H9 (cell line): Measurements from ENCODE around the gene ALDH3A2. TPM values are rescaled to one million over a fixed set of nuclear protein-coding genes. Genes with fewer than 3 reads are reported as not detected.

ENCODE experiments used
- DNase-seq: peaks from one replicate; pipeline ENCODE4 v3.0.0-alpha.2; 2017
- H2AFZ ChIP-seq: one replicate; pipeline ENCODE4 v1.6.1; 2013; ENCODE audit warnings: mild to moderate bottlenecking, low read length, control low read depth, moderate library complexity
- H2AK5ac ChIP-seq: 2 replicates; pipeline ENCODE4 v1.6.1; 2013; ENCODE audit warnings: low read length, control low read depth, mixed read lengths; ENCODE audit not compliant: insufficient read length
- H2BK120ac ChIP-seq: one replicate; pipeline ENCODE4 v1.6.1; 2013; ENCODE audit warnings: low read depth, mild to moderate bottlenecking, low read length, control low read depth, inconsistent platforms; ENCODE audit not compliant: poor library complexity, severe bottlenecking
- H2BK12ac ChIP-seq: 2 replicates; pipeline ENCODE4 v1.6.1; 2013; ENCODE audit warnings: low read length, control low read depth, mixed read lengths, low read depth; ENCODE audit not compliant: insufficient read length
- H2BK15ac ChIP-seq: 2 replicates; pipeline ENCODE4 v1.6.1; 2013; ENCODE audit warnings: low read depth, low read length, control low read depth
- H2BK20ac ChIP-seq: one replicate; pipeline ENCODE4 v1.6.1; 2013; ENCODE audit warnings: low read depth, mild to moderate bottlenecking, low read length, control low read depth, inconsistent platforms; ENCODE audit not compliant: poor library complexity, severe bottlenecking
- H2BK5ac ChIP-seq: 2 replicates; pipeline ENCODE4 v1.6.1; 2013; ENCODE audit warnings: low read length, control low read depth, mixed read lengths; ENCODE audit not compliant: insufficient read length
- H3K14ac ChIP-seq: 2 replicates; pipeline ENCODE4 v1.6.1; 2013; ENCODE audit warnings: low read length, control low read depth; ENCODE audit not compliant: insufficient read depth
- H3K18ac ChIP-seq: 2 replicates; pipeline ENCODE4 v1.6.1; 2013; ENCODE audit warnings: low read depth, mild to moderate bottlenecking, mixed read lengths, low read length, control low read depth; ENCODE audit not compliant: insufficient read length
- H3K23ac ChIP-seq: 2 replicates; pipeline ENCODE4 v1.6.1; 2013; ENCODE audit warnings: low read length, control low read depth, mixed read lengths, low read depth; ENCODE audit not compliant: insufficient read length
- H3K23me2 ChIP-seq: 2 replicates; pipeline ENCODE4 v1.6.1; 2013; ENCODE audit warnings: low read depth, mild to moderate bottlenecking, mixed read lengths, low read length, control low read depth; ENCODE audit not compliant: insufficient read length, poor library complexity, severe bottlenecking
- H3K27ac ChIP-seq: 2 replicates; pipeline ENCODE4 v1.5.1; 2013; ENCODE audit warnings: low read length, control low read depth, mixed read lengths, low read depth; ENCODE audit not compliant: insufficient read length
- H3K27me3 ChIP-seq: 2 replicates; pipeline ENCODE4 v1.6.1; 2013; ENCODE audit warnings: low read length, control low read depth, inconsistent platforms; ENCODE audit not compliant: insufficient read depth
- H3K4ac ChIP-seq: 2 replicates; pipeline ENCODE4 v1.6.1; 2013; ENCODE audit warnings: low read depth, mild to moderate bottlenecking, control low read depth, inconsistent platforms, low read length, moderate library complexity
- H3K4me1 ChIP-seq: 2 replicates; pipeline ENCODE4 v1.6.1; 2013; ENCODE audit warnings: low read length, control low read depth, inconsistent platforms; ENCODE audit not compliant: insufficient read depth
- H3K4me2 ChIP-seq: 2 replicates; pipeline ENCODE4 v1.6.1; 2013; ENCODE audit warnings: low read length, control low read depth, mixed read lengths; ENCODE audit not compliant: insufficient read length, insufficient read depth
- H3K56ac ChIP-seq: 2 replicates; pipeline ENCODE4 v1.6.1; 2013; ENCODE audit warnings: low read depth, mild to moderate bottlenecking, mixed read lengths, low read length, control low read depth; ENCODE audit not compliant: insufficient read length
- H3K79me1 ChIP-seq: 2 replicates; pipeline ENCODE4 v1.6.1; 2013; ENCODE audit warnings: low read depth, mild to moderate bottlenecking, moderate library complexity, low read length, control low read depth, inconsistent platforms; ENCODE audit not compliant: insufficient read depth, poor library complexity, severe bottlenecking
- H3K79me2 ChIP-seq: 2 replicates; pipeline ENCODE4 v1.6.1; 2013; ENCODE audit warnings: low read length, control low read depth, inconsistent platforms; ENCODE audit not compliant: insufficient read depth
- H3K9ac ChIP-seq: 2 replicates; pipeline ENCODE4 v1.6.1; 2013; ENCODE audit warnings: low read length, control low read depth, mixed read lengths; ENCODE audit not compliant: insufficient read length; ENCODE audit errors: extremely low read depth
- H3K9me3 ChIP-seq: one replicate; pipeline ENCODE4 v1.6.1; 2013; ENCODE audit warnings: low read depth, low read length, inconsistent platforms; ENCODE audit not compliant: control insufficient read depth
- H3T11ph ChIP-seq: one replicate; pipeline ENCODE4 v1.6.1; 2013; ENCODE audit warnings: mild to moderate bottlenecking, low read length, control low read depth, inconsistent platforms
- H4K20me1 ChIP-seq: one replicate; pipeline ENCODE4 v1.6.1; 2013; ENCODE audit not compliant: control insufficient read depth, insufficient read length, insufficient read depth
- H4K5ac ChIP-seq: 2 replicates; pipeline ENCODE4 v1.6.1; 2013; ENCODE audit warnings: low read depth, mild to moderate bottlenecking, mixed read lengths, low read length, control low read depth; ENCODE audit not compliant: insufficient read length
- H4K8ac ChIP-seq: replicated peaks from 2 replicates; pipeline ENCODE4 v1.6.1; 2013; ENCODE audit warnings: low read length, control low read depth, mixed read lengths, low read depth; ENCODE audit not compliant: insufficient read length
- H4K91ac ChIP-seq: 2 replicates; pipeline ENCODE4 v1.6.1; 2013; ENCODE audit warnings: low read depth, mild to moderate bottlenecking, moderate library complexity, mixed read lengths, low read length, control low read depth; ENCODE audit not compliant: insufficient read length
- H3K27ac Mint-ChIP-seq, 3 experiments: 2 replicates in 2 of 3; 3 replicates in 1 of 3; pipeline ENCODE4 v1.8.0; 2020 to 2021; ENCODE audit warnings: mixed read lengths in 3 of 3, mild to moderate bottlenecking in 1 of 3, moderate library complexity in 1 of 3
- H3K27me3 Mint-ChIP-seq: 2 replicates; pipeline ENCODE4 v1.8.0; 2021; ENCODE audit warnings: low read depth, mild to moderate bottlenecking, moderate library complexity, mixed read lengths
- H3K36me3 Mint-ChIP-seq, 3 experiments: 2 replicates in 2 of 3; 3 replicates in 1 of 3; pipeline ENCODE4 v1.8.0; 2020 to 2021; ENCODE audit warnings: low read depth in 3 of 3, mixed read lengths in 3 of 3; ENCODE audit not compliant: insufficient read depth in 1 of 3
- H3K4me1 Mint-ChIP-seq, 2 experiments: 2 replicates each; pipeline ENCODE4 v1.8.0; 2020; ENCODE audit warnings: mixed read lengths in 2 of 2
- H3K4me3 Mint-ChIP-seq, 2 experiments: 2 replicates in 1 of 2; 3 replicates in 1 of 2; pipeline ENCODE4 v1.8.0; 2020 to 2021; ENCODE audit warnings: mild to moderate bottlenecking in 2 of 2, mixed read lengths in 2 of 2, moderate library complexity in 1 of 2
- H3K9me3 Mint-ChIP-seq, 2 experiments: 2 replicates in 1 of 2; 3 replicates in 1 of 2; pipeline ENCODE4 v1.8.0; 2020; ENCODE audit warnings: mild to moderate bottlenecking in 2 of 2, mixed read lengths in 2 of 2, moderate library complexity in 1 of 2
- CTCF ChIP-seq: fragments of 200-600 bp; sonication (generic); conservative IDR thresholded peaks from 3 replicates; pipeline ENCODE4 v1.8.0; 2021; ENCODE audit warnings: antibody characterized with exemption, mild to moderate bottlenecking
- WGBS: extraction: QIAGEN DNeasy Blood & Tissue Kit; methylation state at CpG from one replicate; pipeline ENCODE4 v1.1.7; 2013; ENCODE audit warnings: missing lambda C conversion rate, low lambda C conversion rate, mixed read lengths; ENCODE audit not compliant: insufficient read length; ENCODE audit errors: extremely low coverage; 5-methylcytosine and 5-hydroxymethylcytosine counted together
- total RNA-seq: library from RNA; stranded (reverse); gene quantifications from 2 replicates; pipeline ENCODE4 v1.2.1, GENCODE V29; 2021

Gene ALDH3A2
- total RNA-seq, 1 experiment from 2014 or later = 100 TPM

DNA sequence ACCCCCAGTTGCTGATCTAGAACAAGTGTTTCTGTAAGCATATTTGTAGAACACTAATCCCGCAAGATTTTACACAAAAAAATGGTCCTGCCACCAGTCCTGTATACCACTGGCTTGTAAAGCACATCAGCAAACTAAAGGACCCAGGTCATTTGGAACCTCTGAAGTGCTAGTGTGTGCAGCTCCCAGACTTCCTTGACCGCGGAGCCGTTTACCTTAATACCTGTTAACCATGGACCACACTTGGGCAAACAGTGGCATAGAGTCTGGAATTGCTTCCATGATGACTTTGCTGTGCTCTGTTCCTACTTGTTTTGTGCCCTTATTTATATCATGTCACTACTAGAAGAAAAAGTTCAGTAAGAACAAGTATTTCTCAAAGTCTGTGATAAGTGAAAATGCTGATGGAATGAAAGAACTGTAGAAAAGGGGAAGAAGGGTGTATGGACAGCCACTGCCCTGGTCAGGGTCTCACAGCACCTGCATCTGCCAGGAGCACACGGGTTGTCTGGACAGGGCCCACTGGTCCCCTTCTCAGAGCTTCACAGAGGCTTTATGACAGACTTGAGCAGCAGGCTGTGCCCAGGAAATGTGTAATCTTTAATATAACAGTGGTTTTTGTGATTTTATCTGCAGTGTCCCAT, 29.3 kb downstream of the ALDH3A2 start:
- DNase-seq = peak; percentile 50
- Histone ChIP-seq H2BK15ac (no peak overlapping the region), H4K91ac (no peak overlapping the region), H3K9me3 (peaks cover 46% of the 10 kb centered on the region), H3K23me2 (no peaks in the 10 kb centered on the region), H2BK20ac (no peak overlapping the region), H4K5ac (no peak overlapping the region), H3K23ac (no peak overlapping the region), H2BK120ac (no peak overlapping the region), H3K27me3 (no peaks in the 10 kb centered on the region), H2BK12ac (no peak overlapping the region), H2AK5ac (no peak overlapping the region), H4K8ac (no peak overlapping the region), H3K9ac (no peak overlapping the region), H3K18ac (no peak overlapping the region), H3K79me1 (no peaks in the 10 kb centered on the region), H3K56ac (no peak overlapping the region), H3K27ac (no peak overlapping the region), H2AFZ (no peak overlapping the region), H3K14ac (no peak overlapping the region), H4K20me1 (no peaks in the 10 kb centered on the region), H2BK5ac (no peak overlapping the region), H3K4me1 (no peaks in the 10 kb centered on the region), H3K79me2 (no peaks in the 10 kb centered on the region), H3T11ph (no peak overlapping the region), H3K4ac (no peak overlapping the region), H3K4me2 (no peak overlapping the region)
- Mint-ChIP-seq H3K4me3 (no peak overlapping the region), H3K27me3 (no peaks in the 10 kb centered on the region), H3K4me1 (peaks cover 0 to 9% of the 10 kb centered on the region in 2 experiments; a peak in 2 of 4 replicates), H3K9me3 (peaks cover 40 to 59% of the 10 kb centered on the region in 2 experiments), H3K36me3 (peaks cover 80 to 87% (median 83%) of the 10 kb centered on the region in 3 experiments), H3K27ac (no peak overlapping the region)
- TF ChIP-seq CTCF = no peak
- no CpG with 5 or more reads among the region's 5 CpGs for whole genome bisulfite sequencing
